ENCODE measurements around the gene RPUSD1. TPM values are rescaled to one million over a fixed set of nuclear protein-coding genes. Genes with fewer than 3 reads are reported as not detected.

RPUSD1 gene
- total RNA-seq, 4 donors from 2014 or later = 20.3 to 33.3 (median 24.9) TPM

DNA sequence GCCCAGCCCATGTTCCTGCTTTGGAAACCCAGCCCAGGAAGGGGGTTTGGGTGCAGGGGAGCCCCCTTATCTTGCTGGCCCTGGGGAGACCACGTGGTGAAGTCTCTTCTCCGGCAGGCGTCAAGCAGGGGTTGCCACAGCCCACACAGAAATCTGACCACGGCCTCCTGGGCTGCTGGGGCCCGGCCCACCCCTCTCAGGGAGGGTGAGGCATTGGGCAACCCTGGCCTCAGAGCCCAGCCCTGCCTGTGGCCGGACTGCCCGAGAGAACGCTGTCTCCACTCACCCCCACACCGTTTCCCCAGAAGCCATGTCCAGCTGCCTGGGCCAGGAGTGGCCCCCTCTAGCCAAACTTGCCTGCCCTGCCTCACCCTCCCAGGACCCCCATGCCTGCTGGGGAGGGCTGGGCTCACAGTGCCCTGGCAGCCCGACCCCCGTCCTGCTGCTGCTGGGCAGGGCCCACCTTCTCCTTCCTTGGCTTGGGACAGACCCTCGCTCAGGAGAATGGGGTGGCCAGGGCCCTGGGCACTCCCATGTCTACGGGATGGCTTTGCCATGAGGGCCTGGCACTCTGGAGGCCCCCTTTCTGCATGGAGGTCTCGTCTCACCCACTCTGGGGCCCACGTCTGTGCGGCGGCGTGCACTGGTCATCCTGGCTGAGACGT lies 6.7 kb downstream of the RPUSD1 start:
- TF ChIP-seq CTCF (IDR thresholded peaks at IDR 0.05) (no peak), POLR2A (IDR thresholded peaks at IDR 0.05) (no peak)
- WGBS, 2 donors = 80% methylated on average over 1 of the region's 19 CpGs; no CpG with 5 or more reads in 1 of the 2 donors
- no peaks in the 10 kb centered on the region for H3K9me3 ChIP-seq
- no peak for DNase-seq
- peaks cover 0 to 69% (median 2%) of the 10 kb centered on the region in 4 donors for H3K27me3 ChIP-seq
- H3K4me1 ChIP-seq = peaks cover 12 to 36% (median 15%) of the 10 kb centered on the region in 3 donors
- no peak overlapping the region for H3K4me3 ChIP-seq
- H3K36me3 ChIP-seq = peaks cover 0 to 9% (median 0%) of the 10 kb centered on the region in 3 donors
- intact Hi-C loops (cut with DNase I) = no loop called here
- H3K27ac ChIP-seq = no peak overlapping the region

GRCh38 chr16:780296-780695 lies 7.9 kb downstream of the RPUSD1 start:
- Histone ChIP-seq H3K9me3 (no peaks in the 10 kb centered on the region), H3K4me1 (peaks cover 12 to 25% (median 15%) of the 10 kb centered on the region in 3 donors), H3K36me3 (no peaks in the 10 kb centered on the region), H3K27me3 (peaks cover 0 to 81% (median 2%) of the 10 kb centered on the region in 4 donors), H3K4me3 (no peak overlapping the region), H3K27ac (no peak overlapping the region)
- intact Hi-C loops (cut with DNase I) = no loop called here
- no peak for DNase-seq
- 67 to 79% methylated on average over 13 of the region's 16 CpGs for WGBS, 2 donors
- TF ChIP-seq POLR2A (IDR thresholded peaks at IDR 0.05) = no peak
- TF ChIP-seq CTCF (IDR thresholded peaks at IDR 0.05) = no peak

GRCh38 chr16:779561-779960 lies 8.6 kb downstream of the RPUSD1 start:
- H3K27ac ChIP-seq = no peak overlapping the region
- intact Hi-C loops (cut with DNase I) = no loop called here
- peaks cover 0 to 89% (median 2%) of the 10 kb centered on the region in 4 donors for H3K27me3 ChIP-seq
- H3K4me3 ChIP-seq = no peak overlapping the region
- TF ChIP-seq CTCF (IDR thresholded peaks at IDR 0.05) (no peak), POLR2A (IDR thresholded peaks at IDR 0.05) (no peak)
- WGBS, 2 donors = 80% methylated on average over 2 of the region's 13 CpGs; no CpG with 5 or more reads in 1 of the 2 donors
- H3K9me3 ChIP-seq = no peaks in the 10 kb centered on the region
- no peak for DNase-seq
- H3K36me3 ChIP-seq = no peaks in the 10 kb centered on the region
- peaks cover 12 to 22% (median 15%) of the 10 kb centered on the region in 3 donors for H3K4me1 ChIP-seq

DNA sequence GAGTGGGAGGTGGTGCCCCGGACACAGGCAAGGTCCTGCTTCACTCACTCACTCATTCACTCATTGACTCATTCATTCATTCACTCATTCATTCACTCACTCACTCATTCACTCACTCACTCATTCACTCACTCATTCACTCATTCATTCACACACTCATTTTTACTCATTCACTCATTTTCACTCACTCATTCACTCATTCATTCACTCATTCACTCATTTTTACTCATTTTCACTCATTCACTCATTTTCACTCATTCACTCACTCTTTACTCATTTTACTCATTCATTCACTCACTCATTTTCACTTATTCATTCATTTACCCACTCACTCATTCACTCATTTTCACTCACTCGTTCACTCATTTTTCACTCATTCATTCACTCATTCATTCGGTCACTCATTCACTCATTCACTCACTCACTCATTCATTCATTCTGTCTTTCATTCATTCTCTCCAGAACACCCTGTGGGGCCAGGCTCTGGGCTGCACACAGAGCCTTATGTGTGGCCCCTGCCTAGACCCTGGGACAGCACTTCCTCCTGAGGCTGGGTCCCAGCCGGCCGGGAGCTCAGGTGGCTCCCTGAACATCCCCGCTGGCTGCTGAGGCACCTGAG lies 9.2 kb downstream of the RPUSD1 start:
- no peaks in the 10 kb centered on the region for H3K36me3 ChIP-seq
- H3K4me3 ChIP-seq = no peak overlapping the region
- 76 to 87% methylated on average over 3 to 5 of the region's 6 CpGs for whole genome bisulfite sequencing, 2 donors
- H3K27ac ChIP-seq = no peak overlapping the region
- H3K9me3 ChIP-seq = no peaks in the 10 kb centered on the region
- H3K27me3 ChIP-seq = peaks cover 0 to 94% (median 2%) of the 10 kb centered on the region in 4 donors
- TF ChIP-seq POLR2A (IDR thresholded peaks at IDR 0.05) (no peak), CTCF (IDR thresholded peaks at IDR 0.05) (no peak)
- peaks cover 12 to 21% (median 14%) of the 10 kb centered on the region in 3 donors for H3K4me1 ChIP-seq
- intact Hi-C loops (cut with DNase I) = no loop called here
- no peak for DNase-seq

GRCh38 chr16:778447-778846 lies 9.7 kb downstream of the RPUSD1 start:
- H3K4me3 ChIP-seq = no peak overlapping the region
- DNase-seq = no peak
- 72 to 75% methylated on average over 8 to 9 of the region's 11 CpGs for WGBS, 2 donors
- peaks cover 7 to 15% (median 9%) of the 10 kb centered on the region in 3 donors for H3K4me1 ChIP-seq
- H3K9me3 ChIP-seq = no peaks in the 10 kb centered on the region
- peaks cover 0 to 94% (median 2%) of the 10 kb centered on the region in 4 donors for H3K27me3 ChIP-seq
- intact Hi-C loops (cut with DNase I) = no loop called here
- H3K27ac ChIP-seq = no peak overlapping the region
- H3K36me3 ChIP-seq = no peaks in the 10 kb centered on the region
- TF ChIP-seq POLR2A (IDR thresholded peaks at IDR 0.05) = no peak
- TF ChIP-seq CTCF (IDR thresholded peaks at IDR 0.05) = no peak

Data from esophagus squamous epithelium (tissue), 5 donors.